HG03097 (cell line): ENCODE results near the gene LRRC58.
A peak's percentile ranks its signal among the peaks of the same experiment; 100 is the strongest.
"Not testable (repeated sequence)": the region's sequence is repeated elsewhere in the genome, so short reads cannot be mapped to it uniquely, and the experiment has no call there.

Experiments used
- ATAC-seq: cut with Tn5 transposase; IDR thresholded peaks from one replicate; pipeline ENCODE4 v1.9.1; 2021; ENCODE audit not compliant: unreplicated experiment, low FRiP score

Gene LRRC58

DNA sequence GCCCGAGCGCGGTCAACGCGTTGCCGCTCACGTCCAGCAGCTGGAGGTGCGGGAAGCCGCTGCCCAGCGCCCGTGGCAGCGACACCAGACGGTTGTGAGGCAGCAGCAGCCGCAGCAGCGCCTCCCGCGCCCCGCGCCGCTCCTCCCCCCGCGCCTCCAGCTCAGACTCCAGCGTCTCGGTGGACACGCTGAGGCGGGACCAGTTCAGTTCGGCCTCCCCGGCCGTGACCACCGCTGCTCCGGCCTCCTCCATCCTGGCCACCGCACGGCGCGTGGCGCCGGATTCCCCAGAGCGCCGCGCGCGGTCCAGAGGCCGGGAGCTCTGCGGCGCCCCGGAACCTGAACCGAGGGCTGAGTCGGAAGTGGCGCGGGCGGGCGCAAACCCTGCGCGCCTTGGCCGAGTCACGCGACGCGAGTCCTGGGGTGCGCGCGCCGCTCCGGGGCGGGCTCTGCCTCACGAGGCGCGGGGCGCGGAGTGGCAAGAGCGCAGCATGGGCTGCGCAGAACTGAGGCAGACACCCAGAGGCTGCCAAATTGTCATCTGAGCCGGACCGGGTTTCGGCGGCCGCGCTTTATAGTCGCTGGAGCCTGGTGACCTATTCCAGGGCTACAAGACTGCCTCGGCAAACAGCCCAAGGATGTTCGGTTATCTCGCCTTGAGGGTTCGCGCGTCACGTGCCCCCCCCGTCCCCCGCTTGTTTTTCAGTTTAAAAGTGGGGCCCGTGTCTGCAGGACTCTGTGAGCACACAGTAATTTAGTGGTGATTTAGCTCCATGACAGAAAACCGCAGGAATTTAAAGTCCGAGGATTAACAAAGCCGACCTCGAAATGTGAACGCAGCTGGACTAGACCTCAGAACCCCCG lies at the start of gene LRRC58:
LRRC58 (minus strand) TSS at position 364 of the 864 bp plus-strand sequence; CDS start at position 253, 111 bp downstream.
- peak; percentile 91 for ATAC-seq

GRCh38 chr3:120396469-120396868 lies 47.3 kb upstream of the LRRC58 start:
- ATAC-seq: no peak

DNA sequence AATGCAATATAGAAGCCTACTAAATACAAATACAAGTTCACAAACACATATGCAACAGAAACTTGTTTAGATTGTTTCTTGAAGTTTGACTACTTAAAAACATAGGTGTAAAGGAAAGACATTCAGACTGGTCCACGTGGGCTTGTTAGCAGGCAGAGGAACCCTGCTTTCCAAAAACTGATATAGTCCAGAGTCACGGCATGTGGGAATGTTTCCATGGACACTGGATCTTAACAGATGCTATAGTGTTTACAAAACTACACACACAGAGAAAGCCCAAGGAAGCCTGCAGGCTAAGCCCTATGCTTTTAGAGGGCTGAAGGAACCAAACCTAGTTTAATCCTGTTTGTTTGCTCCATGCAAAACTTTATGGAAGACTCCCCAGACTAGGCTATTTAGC lies 45.2 kb upstream of the LRRC58 start:
- ATAC-seq: no peak

GRCh38 chr3:120393761-120394160 lies 44.6 kb upstream of the LRRC58 start:
- ATAC-seq: no peak

DNA sequence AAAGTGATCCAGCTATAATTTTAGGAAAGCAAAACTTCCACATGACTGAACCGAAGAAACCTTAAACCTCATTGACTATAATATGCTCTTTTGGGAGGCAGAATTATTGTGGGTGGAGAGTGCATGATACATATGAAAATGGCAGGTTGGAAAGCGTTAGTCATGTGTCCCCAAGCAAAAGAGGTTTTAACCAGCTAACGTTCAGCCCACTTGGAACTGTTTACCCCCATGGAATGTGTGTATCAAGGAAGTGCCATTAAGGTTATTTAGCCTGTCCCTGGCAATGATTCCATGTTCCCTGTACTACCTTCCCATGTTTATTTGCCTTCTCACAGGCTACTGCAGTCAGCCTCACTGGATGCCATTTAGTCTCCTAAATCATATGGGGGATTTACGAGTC lies 44.1 kb upstream of the LRRC58 start:
- no peak for ATAC-seq

DNA sequence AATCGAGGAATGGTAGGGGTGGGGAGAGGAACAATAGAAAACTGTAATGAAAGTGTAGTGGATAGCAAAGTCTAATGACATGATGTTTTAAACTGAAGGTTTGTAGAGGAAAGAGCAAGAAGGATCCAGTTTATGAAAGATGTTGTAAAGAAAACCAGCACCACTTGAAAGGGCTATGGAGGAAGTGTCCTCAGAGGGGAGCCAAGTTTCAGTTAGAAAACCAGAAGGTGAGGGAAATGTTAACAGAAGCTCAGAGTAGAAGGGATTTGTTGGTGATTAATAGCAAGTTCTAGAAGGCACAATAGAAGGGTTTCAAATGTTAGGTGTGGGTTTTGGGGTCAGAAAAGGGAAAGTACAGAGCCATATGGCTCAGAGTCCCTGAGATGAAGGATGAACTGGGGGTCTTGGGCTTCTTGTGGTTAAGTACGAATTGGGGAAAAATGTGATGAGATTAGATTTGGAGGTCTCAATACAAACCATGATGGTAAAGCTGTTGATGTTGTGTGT lies 33.8 kb upstream of the LRRC58 start:
- no peak for ATAC-seq

DNA sequence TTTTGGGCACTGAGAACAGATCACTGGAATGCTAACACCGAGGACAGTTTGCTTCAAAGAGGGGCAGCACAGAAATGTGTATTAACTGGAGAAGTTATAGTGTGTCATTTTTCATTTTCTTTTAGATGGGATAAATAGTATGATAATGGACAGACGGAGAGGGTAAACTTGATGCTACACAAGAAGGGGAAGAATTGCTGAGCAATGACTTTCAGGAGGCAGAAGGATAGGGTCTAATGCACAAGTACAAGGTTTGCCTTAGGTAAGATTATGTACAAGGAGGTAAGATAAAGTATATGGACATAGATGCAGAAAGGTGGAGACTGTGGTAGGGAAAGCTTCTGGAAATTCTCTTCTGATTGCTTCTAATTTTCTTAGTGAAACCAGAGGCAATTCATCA lies 32.3 kb upstream of the LRRC58 start:
- no peak for ATAC-seq

DNA sequence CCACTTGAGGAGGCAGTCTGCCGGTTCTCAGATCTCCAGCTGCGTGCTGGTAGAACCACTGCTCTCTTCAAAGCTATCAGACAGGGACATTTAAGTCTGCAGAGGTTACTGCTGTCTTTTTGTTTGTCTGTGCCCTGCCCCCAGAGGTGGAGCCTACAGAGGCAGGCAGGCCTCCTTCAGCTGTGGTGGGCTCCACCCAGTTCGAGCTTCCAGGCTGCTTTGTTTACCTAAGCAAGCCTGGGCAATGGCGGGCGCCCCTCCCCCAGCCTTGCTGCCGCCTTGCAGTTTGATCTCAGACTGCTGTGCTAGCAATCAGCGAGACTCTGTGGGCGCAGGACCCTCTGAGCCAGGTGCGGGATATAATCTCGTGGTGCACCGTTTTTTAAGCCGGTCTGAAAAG lies 28.8 kb upstream of the LRRC58 start:
- ATAC-seq: not testable (repeated sequence)

GRCh38 chr3:120370463-120370862 lies 21.3 kb upstream of the LRRC58 start:
- ATAC-seq: peak; percentile 65

DNA sequence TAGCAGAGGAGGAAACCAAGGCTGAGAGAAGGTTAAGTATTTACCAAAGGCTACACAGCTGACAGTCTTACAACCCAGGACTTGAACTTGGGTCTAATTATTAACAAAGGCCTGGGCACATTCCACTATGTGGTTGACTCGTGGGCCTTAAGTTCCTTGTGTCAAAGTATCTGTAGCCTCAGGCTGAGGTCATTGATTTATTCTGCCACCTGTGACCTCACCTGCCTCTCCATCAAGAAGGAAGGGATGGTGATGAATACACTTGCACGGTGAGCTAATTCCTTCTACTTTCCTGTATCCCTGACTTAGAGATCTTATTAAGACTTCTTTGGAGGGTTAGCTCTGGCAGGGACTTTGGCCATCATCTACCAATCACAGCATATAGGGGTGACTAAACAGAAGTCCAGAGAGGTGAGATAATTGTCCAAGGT lies 19.9 kb upstream of the LRRC58 start:
- peak; percentile 97 for ATAC-seq

- ATAC-seq: no peak
Observed at GRCh38 chr3:120368172-120368571, 19.0 kb upstream of the LRRC58 start.

- no peak for ATAC-seq
Observed at GRCh38 chr3:120364821-120365220, 15.7 kb upstream of the LRRC58 start.

DNA sequence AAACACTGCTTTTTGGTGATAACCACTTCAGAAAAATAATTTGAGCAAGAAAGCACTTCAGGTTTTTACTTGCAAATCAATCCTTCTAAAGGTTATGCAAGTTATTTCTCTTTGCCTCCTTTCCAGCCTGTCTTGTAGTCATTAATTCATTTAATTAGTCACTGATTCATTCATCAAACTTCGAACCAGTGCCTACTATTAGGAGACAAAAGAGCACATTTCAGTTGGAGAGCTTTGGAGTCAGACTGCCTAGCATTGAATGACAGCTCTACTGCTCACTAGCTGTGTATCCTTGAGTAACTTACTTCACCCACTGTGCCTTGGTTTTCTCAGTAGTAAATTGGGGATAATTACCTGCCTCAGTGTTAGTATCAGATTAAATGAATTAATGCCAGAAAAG lies 14.9 kb upstream of the LRRC58 start:
- ATAC-seq: no peak

DNA sequence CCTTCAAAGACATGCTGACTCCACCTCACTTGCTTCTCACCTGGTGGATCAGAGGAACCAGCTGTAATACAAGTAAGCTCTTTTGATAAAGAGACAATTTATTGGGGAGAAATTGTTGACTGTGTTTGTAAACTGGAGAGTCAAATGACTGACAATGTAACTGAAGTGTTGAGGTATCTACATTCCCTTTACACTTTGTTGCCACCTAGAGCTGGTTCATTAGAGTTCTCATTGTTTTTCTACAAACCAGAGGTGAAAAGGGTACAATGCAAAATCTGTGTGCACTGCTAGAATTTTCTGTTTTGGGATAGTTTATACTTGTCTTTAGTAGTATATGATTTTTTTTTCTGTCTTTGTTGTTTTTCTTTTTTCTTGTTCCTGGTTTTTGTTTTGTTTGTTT lies 8.7 kb upstream of the LRRC58 start:
- no peak for ATAC-seq

DNA sequence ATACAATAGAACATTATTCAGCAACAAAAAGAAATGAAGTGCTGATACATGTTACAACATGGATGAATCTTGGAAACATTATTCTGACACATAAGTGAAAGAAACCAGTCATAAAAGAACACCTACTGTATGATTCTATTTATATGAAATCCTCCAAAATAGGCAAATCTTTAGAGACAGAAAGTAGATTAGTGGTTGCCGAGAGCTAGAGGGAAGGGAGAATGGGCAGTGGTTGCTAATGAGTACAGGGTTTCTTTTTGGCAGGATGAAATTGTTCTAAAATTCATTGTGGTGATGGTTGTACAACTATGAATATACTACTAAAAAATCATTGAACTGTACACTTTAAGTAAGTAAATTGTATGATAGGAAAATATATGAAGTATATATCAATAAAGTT lies 6.3 kb upstream of the LRRC58 start:
- ATAC-seq: no peak

DNA sequence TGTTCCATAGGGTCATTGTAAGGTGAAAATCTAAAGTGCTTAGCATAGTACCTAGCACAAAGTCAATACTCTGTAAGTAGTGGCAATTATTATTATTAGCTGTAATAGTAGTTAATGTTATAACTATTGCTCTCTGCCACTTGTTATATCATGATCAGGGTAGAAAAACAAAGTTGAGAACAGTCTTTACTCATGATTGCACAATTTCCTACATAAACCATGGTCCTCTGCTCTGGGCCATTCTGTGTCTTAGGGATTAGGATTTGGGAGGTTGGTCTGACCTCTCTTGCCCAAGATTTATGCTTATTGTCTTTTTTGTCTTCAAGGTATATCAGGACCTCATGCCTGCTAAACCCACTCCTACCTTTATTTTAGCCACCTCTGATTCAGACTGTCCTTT lies 4.3 kb upstream of the LRRC58 start:
- ATAC-seq: no peak

DNA sequence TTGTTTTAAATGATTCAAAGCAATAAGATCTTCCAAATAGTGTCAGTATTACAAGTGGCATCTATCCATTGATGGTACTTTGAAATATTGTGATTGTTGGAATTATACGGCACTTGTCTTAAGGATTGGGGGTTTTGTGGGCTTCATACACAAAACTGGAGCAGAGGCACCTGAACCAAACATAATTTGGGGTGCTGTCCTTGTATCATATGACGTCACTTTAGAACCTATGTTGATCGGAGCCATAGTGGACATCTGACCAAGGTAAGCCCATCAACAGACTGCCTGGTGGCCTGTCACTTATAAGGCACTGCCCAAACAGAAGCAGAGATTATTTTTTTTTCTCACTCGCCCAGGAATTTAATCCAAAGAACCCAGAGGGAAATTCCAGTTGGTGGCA lies 2.9 kb upstream of the LRRC58 start:
- no peak for ATAC-seq

GRCh38 chr3:120350401-120350941 lies 1.3 kb upstream of the LRRC58 start:
- no peak for ATAC-seq

DNA sequence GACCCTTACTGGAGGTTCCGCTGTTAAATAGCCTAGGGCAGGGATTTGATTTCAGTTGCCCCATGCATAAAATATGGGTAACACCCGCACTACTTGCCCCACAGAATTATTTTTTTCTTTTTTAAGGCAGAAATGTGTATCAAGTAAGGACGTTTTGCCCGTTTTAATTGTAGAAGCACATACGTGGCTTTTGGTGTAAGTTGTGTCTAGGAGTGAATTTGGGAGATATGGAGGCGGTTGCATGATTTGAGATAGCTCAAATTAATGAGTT lies 636 bp upstream of the LRRC58 start:
- ATAC-seq: no peak

GRCh38 chr3:120348065-120348990 lies 826 bp downstream of the LRRC58 start:
- peak; percentile 37 for ATAC-seq

DNA sequence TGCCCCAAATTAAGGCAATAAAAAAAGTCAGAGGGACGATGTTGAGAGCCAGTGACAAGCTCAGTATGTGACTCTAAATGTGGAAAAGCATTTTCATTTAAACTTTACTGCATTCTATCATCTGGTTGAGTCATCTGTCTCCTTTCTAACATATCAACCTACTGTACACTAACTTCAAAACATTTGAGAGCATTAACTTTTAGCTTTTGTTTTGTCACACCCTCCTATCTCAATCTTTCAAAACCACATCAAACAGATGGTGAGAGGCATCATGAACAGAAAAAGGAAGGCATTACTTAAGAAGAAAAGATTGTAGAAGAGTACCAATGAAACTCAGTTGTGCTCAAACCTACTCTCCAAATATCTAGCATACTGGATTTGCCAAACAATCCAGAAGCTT lies 4.8 kb downstream of the LRRC58 start:
- ATAC-seq: no peak
